Ovary (tissue), 3 donors: ENCODE data around the gene GDF10.

Experiments
- CTCF ChIP-seq, 3 donors: fragments of 450-650 bp in 2 of 3; fragments of 200-600 bp in 1 of 3; IDR thresholded peaks; one replicate each; pipeline versions ENCODE4 v1.5.1 to v1.8.0; 2016 to 2022; ENCODE audit warnings: antibody characterized with exemption in 3 of 3, mild to moderate bottlenecking in 1 of 3
- EP300 ChIP-seq: sonication (generic); formaldehyde crosslinking; IDR thresholded peaks from one replicate; pipeline ENCODE4 v1.6.1; 2017; ENCODE audit warnings: antibody characterized with exemption
- POLR2A ChIP-seq: fragments of 450-650 bp; IDR thresholded peaks from one replicate; pipeline ENCODE4 v1.6.1; 2017; ENCODE audit warnings: antibody characterized with exemption, mild to moderate bottlenecking, moderate library complexity
- donor health status: DM: no; HTN: no; CAD: no.

GRCh38 chr10:47339759-47340607, 40.0 kb downstream of the GDF10 start:
- TF ChIP-seq CTCF (IDR thresholded peaks at IDR 0.05) (no peak), POLR2A (no peak), EP300 (no peak)
